ENCODE measurements around the gene SYNE2.
"Not testable (repeated sequence)": the region's sequence is repeated elsewhere in the genome, so short reads cannot be mapped to it uniquely, and the experiment has no call there.

Gene SYNE2

DNA sequence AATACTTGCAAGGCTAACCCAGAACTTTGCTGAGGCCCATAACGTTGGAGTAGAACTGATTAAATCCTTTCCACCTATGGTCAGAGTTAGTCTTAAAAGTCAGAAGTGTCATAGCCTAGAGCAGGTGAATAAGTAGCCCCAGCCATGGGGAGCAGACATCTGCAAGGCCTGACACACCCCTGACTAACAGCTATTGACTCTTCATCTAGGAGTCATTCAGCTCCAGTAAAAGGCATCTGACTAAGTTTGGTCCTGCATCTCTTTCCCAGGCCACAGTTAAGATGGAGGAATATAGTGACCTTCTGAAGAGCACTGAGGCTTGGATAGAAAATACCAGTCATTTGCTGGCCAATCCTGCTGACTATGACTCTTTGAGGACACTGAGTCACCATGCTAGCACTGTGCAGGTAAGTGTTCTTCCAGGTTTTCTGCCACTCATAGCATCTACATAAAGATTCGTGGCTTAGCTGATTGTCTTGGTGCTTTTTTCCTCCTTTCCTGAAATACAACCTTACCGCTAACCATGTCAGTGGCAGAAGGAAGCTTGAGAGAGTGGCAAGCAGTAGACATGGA lies 228.5 kb downstream of the SYNE2 start:
- no peak for DNase-seq

DNA sequence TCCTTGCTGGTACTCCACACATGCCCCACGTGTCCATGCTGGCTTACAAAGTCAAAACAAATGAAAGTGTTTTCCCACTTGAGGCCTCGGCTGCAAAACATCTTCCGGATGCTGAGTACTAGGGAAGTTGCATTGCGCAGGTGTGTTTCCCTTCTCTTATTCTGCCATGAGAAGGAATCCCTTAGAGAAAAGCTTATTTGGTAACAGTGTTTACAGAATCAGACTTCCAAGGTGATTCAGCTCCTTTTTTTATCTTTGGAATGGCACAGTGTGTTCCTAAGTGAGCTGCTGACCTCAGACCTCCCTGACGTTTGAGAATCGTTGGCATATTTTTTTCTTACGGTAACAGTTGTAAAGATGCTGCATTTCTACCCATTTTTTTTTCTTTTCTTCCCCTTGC lies 230.0 kb downstream of the SYNE2 start:
- no peak for DNase-seq

DNA sequence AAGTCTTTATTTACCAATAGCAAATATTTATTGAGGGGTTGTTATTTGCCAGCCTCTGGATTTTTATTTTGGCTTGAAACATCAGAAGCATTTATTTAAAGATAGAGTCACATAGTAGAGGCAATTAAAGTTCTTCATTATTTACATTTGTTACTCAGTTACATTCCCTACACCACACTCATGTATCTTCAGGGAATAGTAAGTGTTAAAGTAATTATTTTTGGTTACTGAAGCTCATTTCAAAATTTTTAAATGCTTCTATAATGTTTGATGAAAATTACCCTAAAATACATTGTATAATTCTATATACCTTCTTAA lies 235.8 kb downstream of the SYNE2 start:
- no peak for DNase-seq

DNA sequence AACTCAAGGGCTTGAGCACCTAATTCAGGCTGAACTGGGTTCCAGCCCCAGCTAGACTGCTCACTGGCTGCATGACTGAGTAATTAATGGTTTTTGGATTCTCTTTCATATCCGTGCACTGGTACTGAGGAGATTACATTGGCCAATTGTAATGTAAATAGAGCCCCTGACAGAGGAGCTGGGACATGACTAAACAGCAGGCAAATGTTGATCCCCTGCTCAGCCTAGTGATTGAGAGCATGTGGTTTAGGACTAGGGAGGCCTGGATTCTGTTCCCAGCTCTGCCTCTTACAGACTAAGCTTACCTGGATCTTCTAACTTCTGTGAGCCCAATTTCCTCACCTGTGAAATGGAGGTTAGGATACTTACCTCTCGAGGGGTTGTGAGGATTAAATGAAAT lies 237.1 kb downstream of the SYNE2 start:
- no peak for DNase-seq

DNA sequence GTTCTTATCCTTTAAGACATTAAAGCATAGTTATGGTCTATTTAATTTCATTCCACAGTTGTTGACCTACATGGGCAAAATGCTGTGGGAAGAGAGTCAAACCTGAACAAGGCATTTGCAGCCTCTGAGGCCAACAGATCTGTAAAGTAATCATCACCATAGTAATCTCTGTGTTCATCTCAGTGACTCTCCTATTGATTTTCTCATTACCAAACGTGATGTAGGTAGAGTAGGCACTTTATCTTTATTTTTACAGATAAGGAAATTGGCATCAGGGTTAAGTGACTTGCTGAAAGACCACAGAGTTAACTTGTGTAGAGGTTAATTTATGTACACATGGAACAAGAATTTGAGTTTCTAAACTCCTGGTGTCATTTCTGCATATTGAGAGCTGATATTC lies 238.4 kb downstream of the SYNE2 start:
- no peak for DNase-seq

DNA sequence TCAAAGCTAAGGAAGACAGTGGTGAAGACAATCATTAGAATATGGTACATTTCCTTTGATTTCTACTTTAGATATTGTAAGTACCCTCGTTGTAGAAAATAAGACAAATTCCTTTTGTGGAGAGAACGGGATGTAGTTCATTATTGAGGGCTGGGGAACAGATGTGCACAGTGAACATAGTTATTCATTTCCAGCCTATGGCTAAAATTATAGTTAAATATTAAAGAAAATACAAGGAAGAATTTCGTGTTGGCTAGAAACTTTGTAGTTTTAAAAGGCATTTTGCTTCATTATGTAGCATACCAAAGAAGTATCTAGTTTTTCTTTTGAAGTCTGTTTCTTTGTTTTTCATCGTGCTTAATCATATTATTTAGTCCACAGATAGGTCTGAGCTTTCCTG lies 239.5 kb downstream of the SYNE2 start:
- DNase-seq = no peak

DNA sequence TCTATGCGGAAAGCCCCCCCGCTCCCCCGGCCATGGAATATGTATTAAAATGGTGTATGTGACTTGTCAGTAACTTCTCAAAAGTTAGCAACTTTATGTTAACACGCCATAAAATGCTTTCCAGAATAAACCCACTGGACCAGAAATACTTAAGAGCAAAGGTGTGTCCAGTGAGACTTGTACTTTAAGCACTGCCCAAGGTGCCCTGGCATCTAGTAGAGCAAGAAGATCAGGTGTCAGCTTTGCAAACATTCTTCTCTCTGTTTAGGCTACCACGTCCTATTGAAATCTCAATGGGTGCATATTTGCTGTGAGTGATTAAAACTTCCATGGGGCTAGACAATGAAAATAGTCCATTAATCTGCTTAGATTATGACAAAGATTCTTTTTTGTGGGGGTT lies 240.1 kb downstream of the SYNE2 start:
- DNase-seq = no peak

DNA sequence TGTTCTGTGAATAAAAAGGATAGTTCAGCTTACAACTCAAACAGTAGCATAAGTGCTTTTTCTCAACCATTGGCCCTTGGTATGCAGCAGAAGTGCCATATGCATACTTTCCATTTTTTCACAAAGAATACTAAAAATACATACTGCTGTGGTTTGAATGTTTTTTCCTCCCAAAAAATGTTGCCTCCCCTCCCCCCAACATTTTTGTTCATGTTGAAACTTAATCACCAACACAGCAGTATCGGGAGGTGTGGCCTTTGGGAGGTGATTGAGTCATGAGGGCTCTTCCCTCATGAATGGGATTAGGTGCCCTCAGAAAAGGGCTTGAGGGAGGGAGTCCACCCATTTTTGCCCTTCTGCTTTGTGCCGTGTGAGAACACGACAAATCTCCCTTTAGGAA lies 242.8 kb downstream of the SYNE2 start:
- no peak for DNase-seq

DNA sequence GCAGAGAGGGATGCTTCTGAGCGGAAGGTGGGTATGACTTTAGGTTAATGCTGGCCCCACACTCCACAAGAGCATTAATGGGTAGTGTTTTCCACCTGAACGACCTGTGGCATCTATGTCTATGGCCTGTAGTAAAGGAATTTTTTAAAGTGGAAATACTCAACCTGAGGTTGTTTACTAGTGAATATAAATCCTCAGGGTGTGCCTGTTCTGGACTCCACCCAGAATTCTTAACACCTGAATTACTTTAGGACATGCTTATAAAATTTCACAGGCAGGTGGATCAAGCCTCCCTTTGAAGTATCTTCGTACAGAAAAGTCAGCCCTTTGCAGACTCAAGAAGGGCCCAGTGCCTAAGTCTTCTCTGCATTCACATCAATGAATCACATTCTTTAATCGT lies 245.3 kb downstream of the SYNE2 start:
- no peak for DNase-seq

DNA sequence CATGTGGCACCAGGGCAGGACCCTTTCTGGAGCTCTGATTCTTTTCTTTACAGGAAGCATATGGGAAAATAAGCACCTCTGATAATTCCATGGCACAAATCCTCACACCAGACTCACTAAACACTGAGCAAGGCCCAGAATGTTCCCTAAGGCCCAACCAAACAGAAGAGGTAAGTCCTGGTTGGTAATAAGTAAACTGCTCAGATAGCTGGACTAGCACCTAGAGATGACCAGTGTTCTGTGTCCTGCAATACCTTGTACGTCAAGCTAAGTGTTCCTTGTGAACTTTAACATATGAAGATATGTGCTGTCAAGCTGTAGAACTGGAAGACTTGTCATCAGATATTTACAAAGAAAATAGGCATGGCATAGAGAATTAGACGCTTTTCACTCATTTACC lies 254.6 kb downstream of the SYNE2 start:
- no peak for DNase-seq

DNA sequence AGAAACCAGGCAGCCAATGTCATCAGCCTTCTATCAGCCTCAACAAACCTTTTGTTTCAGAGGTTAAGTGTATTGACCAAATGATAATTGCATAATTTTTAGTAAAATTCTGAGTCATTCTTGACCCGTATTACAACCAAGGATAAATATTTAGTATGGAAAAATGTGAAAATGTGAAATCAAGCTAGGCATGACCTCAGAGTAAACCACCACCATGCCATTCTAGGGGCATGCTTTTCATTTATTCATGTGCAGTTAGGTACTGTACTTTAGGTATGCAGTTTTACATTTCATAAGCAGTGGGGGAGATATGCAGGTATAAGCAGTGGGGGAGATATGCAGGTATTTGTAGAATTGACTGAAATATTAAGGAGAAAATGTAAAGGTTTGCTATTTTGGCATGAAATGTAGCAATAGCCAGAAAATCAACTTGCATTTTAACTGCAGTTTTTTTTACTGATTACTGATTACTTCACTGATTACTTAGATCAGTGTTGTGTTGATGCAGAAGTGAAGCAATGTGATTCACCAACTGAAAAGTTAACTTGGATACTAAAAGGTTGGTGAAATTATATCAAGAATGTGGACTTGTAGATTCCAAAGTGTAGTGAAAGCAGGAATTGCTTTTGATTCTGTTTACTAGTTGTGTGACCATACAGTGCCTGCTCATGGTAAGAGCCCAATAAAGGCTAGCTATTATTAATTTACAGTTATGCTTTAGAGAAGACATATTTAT lies 257.2 kb downstream of the SYNE2 start:
- no peak for DNase-seq

DNA sequence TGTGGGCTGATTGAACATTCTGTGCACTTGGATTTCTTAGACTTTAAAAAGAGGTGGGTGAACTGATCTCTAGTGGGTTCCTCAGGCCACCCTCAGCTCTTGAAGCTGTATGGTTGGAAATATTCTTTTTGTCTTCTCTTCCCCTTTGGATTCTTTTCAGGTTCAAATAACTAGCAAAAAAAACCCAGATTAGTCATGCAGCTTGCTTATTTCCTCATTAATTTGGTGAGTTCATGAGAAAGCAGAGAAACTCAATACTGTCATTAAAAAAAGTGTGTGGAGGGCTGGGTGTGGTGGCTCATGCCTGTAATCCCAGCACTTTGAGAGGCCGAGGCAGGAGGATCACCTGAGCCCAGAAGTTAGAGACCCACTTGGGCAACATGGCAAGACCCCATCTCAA lies 258.0 kb downstream of the SYNE2 start:
- DNase-seq = no peak

DNA sequence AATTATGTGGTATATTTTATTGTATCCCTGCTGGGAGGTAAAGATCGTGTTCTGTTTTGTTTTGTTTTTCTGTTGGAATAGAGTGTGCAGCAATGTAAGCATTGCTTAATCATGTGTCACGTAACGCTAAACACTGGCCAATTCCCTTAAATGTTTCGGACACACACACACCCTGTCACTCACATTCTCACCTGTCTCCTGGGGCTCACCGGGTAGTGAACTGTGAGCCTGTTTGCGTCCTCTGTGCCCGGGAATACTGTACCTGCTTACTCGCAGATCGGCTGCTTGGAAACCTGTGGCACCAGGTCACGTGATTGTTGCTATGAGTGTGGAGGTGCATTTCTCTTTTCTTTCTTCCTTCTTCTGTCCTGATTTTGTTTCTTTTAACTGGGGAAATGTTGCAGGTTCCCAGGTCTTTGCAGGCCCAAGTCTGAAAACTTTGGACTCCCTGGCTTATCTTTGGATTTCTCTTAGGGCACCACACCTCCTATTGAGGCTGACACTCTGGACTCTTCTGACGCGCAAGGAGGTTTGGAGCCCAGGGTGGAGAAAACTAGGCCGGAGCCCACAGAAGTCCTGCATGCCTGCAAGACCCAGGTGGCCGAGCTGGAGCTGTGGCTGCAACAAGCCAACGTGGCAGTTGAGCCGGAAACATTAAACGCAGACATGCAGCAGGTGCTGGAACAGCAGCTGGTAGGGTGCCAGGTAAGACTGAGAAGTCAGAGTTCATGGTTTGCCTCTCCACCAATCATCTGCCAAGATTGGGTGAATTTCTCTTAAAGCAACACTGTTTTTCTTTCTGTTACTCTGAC lies 260.3 kb downstream of the SYNE2 start:
- DNase-seq = no peak

DNA sequence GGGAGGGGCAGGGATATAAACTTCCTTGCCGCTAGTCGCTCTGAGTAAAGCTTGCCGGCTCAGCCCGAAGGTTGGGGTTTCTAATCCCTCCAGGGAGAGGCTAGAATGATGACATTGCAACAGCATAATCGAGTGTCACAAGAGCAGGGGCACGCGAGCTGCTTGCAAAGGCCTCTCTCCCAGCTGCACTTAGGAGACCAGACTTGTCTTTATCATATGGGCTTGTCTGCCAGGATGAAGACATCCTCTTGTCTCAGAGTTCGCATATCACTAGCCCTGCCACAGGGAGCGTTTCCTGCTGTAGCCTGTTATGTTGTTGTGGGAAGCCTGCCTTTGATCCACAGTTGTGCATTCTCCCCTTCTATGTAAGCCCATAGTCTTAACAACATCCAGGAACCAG lies 261.4 kb downstream of the SYNE2 start:
- no peak for DNase-seq

DNA sequence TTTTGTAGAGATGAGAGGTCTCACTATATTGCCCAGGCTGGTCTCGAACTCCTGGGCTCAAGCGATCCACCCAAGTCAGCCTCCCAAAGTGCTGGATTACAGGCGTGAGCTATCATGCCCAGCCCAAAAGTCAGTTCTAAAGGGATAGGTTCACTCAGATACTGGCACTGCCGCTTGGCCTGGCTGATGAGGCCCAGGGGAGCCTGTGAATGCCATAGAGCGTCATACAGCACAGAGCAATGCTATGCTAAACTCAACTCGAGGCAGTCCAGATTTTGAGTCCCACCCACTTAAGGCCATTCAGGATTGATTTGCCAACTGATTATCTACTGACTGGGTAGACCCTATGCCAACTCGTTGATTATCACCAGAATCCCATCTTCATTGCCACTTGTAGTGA lies 262.0 kb downstream of the SYNE2 start:
- no peak for DNase-seq

DNA sequence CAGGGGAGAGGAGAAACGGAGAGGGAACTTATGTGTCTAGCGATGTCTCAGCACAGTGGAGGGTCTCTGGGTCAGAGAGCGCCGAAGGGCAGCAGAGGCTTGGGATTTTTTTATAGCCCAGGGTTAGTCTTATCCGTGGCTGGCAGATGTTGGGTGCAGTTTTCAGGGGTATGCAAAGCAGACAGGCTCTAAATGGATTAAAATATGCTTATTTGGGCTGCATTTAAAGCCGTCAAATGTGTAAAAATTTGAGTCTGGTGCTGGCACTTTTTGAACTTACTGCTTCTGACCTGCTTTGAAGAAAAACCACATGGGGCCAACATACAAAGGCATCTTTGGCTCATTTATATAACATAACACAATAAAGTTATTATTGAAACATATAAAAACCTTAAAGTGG lies 262.6 kb downstream of the SYNE2 start:
- no peak for DNase-seq

DNA sequence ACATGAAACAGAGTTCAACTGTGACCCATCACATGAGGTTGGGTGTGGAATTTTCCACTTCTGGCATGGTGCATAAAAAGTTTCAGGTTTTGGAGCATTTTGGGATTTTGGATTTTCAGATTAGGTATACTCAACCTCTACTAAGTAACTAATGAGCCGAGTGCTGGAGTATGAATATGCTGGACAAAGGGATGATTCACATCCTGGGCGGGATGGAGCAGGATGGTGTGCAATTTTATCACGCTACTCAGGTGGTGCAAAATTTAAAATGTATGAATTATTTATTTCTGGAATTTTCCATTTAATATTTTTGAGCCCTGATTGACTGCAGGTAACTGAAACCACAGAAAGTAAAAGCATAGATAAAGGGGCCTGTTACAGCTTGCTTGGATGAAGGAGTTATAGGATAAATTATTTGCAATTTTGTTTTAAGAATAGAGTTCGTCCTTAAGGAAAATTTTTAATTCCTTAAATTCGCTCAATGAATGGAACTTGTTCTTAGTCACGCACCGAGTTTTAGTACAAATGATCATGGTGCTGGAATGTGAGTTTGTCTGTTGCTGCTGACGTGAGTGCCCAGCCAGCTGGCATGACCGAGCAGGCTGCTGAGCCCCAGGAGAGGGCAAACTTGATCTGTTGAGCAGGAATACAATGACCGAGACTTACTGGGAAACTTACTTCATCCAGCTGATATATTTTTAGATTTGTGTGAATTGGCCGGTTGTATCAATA lies 265.0 kb downstream of the SYNE2 start:
- no peak for DNase-seq

DNA sequence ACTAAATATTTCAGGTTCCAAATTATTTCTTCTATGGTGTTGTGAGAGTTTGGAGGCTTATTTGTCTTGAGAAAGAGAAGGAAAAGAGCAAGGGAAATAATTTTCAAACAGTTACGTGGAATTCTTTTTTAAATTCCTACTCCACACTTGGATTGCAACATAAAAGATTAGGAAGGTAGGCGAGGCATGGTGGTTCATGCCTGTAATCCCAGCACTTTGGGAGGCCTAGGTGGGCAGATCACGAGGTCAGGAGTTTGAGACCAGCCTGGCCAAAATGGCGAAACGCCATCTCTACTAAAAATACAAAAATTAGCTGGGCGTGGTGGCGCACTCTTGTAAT lies 265.6 kb downstream of the SYNE2 start:
- not testable (repeated sequence) for DNase-seq

DNA sequence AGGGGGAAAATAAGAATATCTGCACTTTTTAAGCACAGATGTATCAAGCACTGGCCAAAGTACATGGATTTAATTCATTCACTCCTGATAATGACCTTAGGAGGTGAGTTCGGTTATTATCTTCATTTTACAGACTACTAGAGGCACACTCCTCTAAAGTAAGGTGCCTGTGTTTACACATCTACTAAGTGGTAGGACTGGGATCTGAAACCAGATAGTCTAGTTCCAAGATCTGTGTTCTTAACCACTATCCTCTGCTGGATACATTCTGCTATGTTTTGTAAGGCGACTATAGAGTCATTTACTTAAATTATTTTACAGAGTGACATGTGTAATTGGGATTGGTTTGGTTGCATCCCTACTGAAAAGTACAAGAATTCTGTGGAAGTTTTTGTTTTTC lies 266.1 kb downstream of the SYNE2 start:
- no peak for DNase-seq

DNA sequence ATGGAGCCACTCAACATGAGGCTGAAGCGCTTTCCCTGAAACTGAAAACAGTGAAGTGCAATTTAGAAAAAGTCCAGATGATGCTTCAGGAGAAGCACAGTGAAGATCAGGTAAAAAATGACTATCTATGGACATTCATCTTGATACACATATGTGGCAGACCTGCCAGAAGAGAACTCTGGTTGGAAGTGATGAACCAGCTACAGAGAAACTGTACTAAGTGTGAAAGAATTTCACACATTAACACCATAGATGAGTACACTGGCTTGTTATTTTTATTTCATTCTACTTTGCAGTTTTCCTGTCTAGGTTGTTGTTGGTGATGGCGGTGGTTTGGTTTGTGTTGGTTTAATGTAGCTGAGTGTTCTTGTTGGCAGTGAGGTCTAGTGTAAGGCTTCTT lies 266.7 kb downstream of the SYNE2 start:
- DNase-seq = no peak

DNA sequence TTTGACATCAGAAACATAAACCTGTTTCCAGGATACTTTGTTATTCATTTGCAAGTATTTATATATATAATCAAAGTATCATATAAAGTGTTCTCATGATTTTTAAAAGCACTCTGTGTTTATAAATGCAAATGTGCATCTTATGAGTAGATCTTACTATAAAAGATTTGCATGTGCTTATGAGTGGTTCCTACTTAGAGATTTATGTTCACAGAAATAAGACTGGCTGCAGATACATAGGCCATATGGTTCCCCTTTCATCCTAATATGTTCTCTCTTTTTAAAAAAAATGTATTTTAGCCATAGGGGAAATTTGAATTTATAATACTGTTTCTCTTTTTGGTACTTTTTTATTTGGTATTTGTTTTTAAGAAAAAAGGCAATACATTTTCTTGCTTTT lies 267.2 kb downstream of the SYNE2 start:
- no peak for DNase-seq

DNA sequence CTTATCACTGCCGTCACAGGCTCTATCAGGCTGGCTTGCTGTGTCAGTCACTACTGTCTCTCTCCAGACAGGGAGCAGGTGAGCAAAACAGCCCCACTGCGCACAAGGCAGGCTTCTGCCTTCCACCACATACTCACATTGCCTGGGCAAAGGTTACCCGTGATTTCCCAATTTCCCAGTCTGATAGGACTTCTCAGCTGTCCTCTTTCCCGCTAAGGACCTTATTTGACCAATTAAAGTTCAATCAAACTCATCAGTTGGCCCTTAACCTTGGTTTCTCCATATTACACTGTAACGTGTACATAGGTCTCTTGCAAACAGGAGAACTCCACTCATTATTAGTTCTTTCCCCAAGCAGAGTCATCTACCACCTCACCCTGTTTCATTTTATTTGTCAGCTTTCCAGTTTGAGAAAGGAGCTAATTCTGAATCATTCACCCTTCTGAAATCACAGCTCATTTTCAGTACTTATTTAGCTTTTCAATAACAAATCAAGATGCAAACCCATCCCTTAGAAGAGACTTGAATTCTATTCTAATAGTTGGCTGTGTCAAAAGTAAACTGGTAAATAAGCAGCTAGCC lies 270.5 kb downstream of the SYNE2 start:
- DNase-seq = no peak

DNA sequence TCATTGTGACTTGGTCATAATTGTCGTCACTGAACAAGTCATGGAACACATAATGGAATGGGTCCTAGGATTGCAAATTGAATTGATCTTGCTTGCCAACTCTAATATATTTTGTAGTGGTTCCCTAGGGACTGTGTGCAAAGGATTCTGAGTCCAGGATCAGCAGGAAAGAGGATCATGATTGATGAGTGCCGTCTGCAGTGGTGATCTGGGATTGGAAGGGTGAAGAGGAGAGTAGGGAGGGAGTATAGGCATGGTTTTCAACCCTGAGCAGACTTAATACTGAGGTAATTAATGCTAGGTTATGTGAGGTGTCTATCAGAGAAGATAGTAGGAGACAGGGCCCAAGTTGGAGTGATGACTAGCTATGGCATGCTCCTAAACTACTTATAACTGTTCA lies 272.5 kb downstream of the SYNE2 start:
- DNase-seq = no peak

DNA sequence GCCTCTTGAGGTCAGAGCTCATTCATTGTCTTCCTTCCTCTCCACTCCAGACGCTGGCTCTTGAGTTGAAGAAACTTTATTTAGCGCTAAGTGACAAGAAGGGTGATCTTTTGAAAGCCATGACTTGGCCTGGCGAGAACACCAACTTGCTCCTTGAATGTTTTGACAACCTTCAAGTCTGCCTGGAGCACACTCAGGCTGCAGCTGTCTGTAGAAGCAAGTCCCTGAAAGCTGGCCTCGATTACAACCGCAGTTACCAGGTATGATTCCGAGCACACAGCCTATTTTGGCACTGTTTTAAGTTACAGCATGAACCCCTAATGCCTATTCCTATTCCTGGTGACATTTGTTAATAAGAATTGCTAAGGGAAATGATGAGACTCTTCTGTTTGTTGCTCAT lies 273.7 kb downstream of the SYNE2 start:
- DNase-seq = no peak

All from GF-D8 (cell line).